SK-N-SH (cell line): ENCODE data around the gene AAGAB.

ENCODE experiments used
- CTCF ChIP-seq: fragments of 200-600 bp; sonication (generic); IDR thresholded peaks from 2 replicates; pipeline ENCODE4 v1.6.1; 2017; ENCODE audit warnings: antibody characterized with exemption, mild to moderate bottlenecking, moderate library complexity
- MAX ChIP-seq: IDR thresholded peaks from 2 replicates; pipeline ENCODE4 v1.4.0; 2012; ENCODE audit warnings: low read depth
- POLR2AphosphoS5 ChIP-seq: IDR thresholded peaks from 2 replicates; pipeline ENCODE4 v1.6.1; 2012; ENCODE audit warnings: low read depth, low read length
- REST ChIP-seq: IDR thresholded peaks from 2 replicates; pipeline ENCODE4 v1.6.1; 2012; ENCODE audit warnings: mild to moderate bottlenecking, low read depth, low read length, moderate library complexity
- USF2 ChIP-seq: fragments of 150-350 bp; IDR thresholded peaks from 2 replicates; pipeline ENCODE4 v1.6.1; 2017; ENCODE audit warnings: antibody characterized with exemption, low read length, low read depth, borderline replicate concordance

- TF ChIP-seq REST (no peak), MAX (no peak), CTCF (no peak), POLR2AphosphoS5 (no peak), USF2 (no peak)
Observed at GRCh38 chr15:67186688-67187087, 67.8 kb downstream of the AAGAB start.
